ENCODE data around the gene PNPLA5. TPM values are rescaled to one million over a fixed set of nuclear protein-coding genes. Genes with fewer than 3 reads are reported as not detected.

Gene PNPLA5
- total RNA-seq, 3 donors from 2014 or later (not counting 1 experiment from before 2014, with no cell fraction given): not detected

GRCh38 chr22:43845981-43846380, 45.8 kb downstream of the PNPLA5 start:
- Mint-ChIP-seq H3K4me1 (no peaks in the 10 kb centered on the region), H3K4me3 (no peak overlapping the region), H3K27ac (no peak overlapping the region), H3K27me3 (ENCODE audit: low read depth in 2 of 2) (peaks cover 0 to 5% of the 10 kb centered on the region in 2 donors), H3K36me3 (no peaks in the 10 kb centered on the region), H3K9me3 (no peaks in the 10 kb centered on the region)
- no peaks in the 10 kb centered on the region for H3K36me3 ChIP-seq (ENCODE audit: control insufficient read depth, insufficient read depth, low read length)
- TF ChIP-seq, protein P1, sequence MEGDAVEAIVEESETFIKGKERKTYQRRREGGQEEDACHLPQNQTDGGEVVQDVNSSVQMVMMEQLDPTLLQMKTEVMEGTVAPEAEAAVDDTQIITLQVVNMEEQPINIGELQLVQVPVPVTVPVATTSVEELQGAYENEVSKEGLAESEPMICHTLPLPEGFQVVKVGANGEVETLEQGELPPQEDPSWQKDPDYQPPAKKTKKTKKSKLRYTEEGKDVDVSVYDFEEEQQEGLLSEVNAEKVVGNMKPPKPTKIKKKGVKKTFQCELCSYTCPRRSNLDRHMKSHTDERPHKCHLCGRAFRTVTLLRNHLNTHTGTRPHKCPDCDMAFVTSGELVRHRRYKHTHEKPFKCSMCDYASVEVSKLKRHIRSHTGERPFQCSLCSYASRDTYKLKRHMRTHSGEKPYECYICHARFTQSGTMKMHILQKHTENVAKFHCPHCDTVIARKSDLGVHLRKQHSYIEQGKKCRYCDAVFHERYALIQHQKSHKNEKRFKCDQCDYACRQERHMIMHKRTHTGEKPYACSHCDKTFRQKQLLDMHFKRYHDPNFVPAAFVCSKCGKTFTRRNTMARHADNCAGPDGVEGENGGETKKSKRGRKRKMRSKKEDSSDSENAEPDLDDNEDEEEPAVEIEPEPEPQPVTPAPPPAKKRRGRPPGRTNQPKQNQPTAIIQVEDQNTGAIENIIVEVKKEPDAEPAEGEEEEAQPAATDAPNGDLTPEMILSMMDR (IDR thresholded peaks at IDR 0.05): no peak
- intact Hi-C loops (cut with micrococcal nuclease): no loop called here
- H3K4me3 ChIP-seq (ENCODE audit: low read length): no peak overlapping the region
- no peaks in the 10 kb centered on the region for H3K4me1 ChIP-seq (ENCODE audit: control insufficient read depth, insufficient read depth, low read length)
- no peaks in the 10 kb centered on the region for H3K27me3 ChIP-seq (ENCODE audit: control insufficient read depth, insufficient read depth, low read length)
- 90% methylated on average over 11 of the region's 11 CpGs for WGBS (ENCODE audit: insufficient coverage)
- no peak for ATAC-seq
- no peak overlapping the region for H3K27ac ChIP-seq (ENCODE audit: low read length)
- DNase-seq: no peak
- no peaks in the 10 kb centered on the region for H3K9me3 ChIP-seq (ENCODE audit: control insufficient read depth, insufficient read depth, low read length)

DNA sequence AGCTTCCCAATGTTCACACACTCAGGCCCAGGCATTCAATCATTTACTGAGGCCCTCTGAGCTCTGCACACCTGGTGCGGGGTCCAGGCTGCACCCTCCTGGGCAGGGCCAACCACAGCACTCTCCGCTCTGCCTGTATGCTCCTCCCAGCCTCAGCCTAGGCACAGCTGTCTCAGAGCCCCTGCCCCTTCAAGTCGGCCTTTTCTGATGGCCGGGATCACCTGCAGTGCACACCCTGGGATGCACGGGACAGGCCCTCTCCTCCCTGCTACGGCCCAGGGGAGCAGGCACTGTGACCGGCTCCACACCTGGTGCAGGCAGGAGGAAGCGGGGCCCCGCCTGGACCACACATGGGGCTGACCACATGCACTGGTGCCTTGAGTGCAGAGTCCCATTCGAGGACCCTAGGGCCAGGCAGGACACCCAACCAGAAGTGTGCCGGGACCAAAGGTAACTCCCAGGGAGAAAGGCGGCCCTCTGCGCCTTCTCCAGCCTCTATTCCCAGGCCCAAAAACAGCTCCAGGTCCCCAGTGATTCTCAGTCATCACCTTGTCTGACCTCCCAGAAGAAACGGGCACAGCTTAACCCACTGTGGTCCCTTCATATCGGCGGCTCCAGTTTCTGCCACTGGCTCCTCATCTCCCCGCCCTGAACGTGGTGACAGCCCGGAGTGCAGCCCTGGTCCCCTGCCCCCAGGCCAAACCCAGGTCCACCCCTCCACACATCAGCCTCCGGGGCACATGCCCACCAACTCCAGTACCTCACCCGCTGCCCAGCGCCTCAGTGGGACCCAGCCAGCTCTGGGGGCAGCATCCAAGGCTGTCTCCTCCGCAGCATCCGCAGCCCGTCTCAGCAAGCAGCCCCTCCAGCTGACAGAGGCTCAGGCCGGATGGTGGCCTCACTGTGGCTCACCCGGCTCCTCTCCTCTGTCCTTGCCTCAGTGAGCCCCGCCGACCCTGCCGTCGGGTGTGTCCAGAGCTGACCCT, 47.0 kb downstream of the PNPLA5 start:
- H3K27ac Mint-ChIP-seq: no peak overlapping the region
- Histone ChIP-seq H3K36me3 (ENCODE audit: control insufficient read depth, insufficient read depth, low read length) (no peaks in the 10 kb centered on the region), H3K9me3 (ENCODE audit: control insufficient read depth, insufficient read depth, low read length) (no peaks in the 10 kb centered on the region), H3K27me3 (ENCODE audit: control insufficient read depth, insufficient read depth, low read length) (no peaks in the 10 kb centered on the region), H3K4me3 (ENCODE audit: low read length) (no peak overlapping the region), H3K4me1 (ENCODE audit: control insufficient read depth, insufficient read depth, low read length) (no peaks in the 10 kb centered on the region), H3K27ac (ENCODE audit: low read length) (no peak overlapping the region)
- DNase-seq (no peak), ATAC-seq (no peak)
- TF ChIP-seq, protein P1 (IDR thresholded peaks at IDR 0.05): no peak
- no peaks in the 10 kb centered on the region for H3K36me3 Mint-ChIP-seq
- H3K4me1 Mint-ChIP-seq: no peaks in the 10 kb centered on the region
- no peaks in the 10 kb centered on the region for H3K9me3 Mint-ChIP-seq
- no peak overlapping the region for H3K4me3 Mint-ChIP-seq
- WGBS (ENCODE audit: insufficient coverage): 86% methylated on average over 31 of the region's 31 CpGs
- intact Hi-C loops (cut with micrococcal nuclease): no loop called here
- no peaks in the 10 kb centered on the region for H3K27me3 Mint-ChIP-seq (ENCODE audit: low read depth in 2 of 2)

DNA sequence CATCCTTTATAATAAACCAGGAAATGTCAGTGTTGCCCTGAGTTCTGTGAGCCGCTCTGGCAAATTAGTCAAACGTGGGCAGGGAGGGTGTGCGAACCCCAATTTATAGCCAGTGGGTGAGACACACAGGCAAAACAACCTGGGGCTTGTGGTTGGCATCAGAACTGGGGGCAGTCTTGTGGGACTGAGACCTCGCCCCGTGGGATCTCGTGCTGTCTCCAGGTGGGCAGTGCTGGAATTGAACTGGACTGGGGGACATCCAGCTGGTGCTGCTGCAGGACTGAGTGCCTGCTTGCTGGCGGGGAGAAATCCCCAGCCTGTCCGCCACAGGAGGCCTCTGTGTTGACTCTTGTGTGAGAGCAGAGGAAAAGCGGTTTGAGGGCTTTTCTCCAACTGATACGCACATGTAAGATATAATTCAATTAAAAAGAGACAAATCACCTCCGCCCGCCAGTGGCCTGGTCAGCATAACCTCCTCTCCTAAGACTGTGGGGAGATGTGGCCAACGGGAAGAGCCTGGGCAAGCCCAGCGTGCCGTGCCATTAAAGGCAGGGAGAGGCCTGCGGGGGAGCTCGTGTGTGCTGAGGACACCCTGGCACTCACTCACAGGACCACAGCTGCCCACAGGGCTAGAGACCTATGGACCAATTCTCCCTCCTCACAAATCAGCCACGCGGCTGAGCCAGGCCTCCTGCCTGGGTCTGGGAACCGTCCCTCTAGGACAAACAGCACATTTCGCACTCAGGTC, 47.9 kb downstream of the PNPLA5 start:
- no peak overlapping the region for H3K27ac ChIP-seq (ENCODE audit: low read length)
- intact Hi-C loops (cut with micrococcal nuclease): no loop called here
- Mint-ChIP-seq H3K9me3 (no peaks in the 10 kb centered on the region), H3K27ac (no peak overlapping the region), H3K27me3 (ENCODE audit: low read depth in 2 of 2) (no peaks in the 10 kb centered on the region), H3K4me3 (no peak overlapping the region), H3K36me3 (no peaks in the 10 kb centered on the region), H3K4me1 (no peaks in the 10 kb centered on the region)
- ATAC-seq: no peak
- 89% methylated on average over 21 of the region's 21 CpGs for WGBS (ENCODE audit: insufficient coverage)
- DNase-seq: no peak
- no peaks in the 10 kb centered on the region for H3K27me3 ChIP-seq (ENCODE audit: control insufficient read depth, insufficient read depth, low read length)
- no peaks in the 10 kb centered on the region for H3K36me3 ChIP-seq (ENCODE audit: control insufficient read depth, insufficient read depth, low read length)
- H3K9me3 ChIP-seq (ENCODE audit: control insufficient read depth, insufficient read depth, low read length): no peaks in the 10 kb centered on the region
- H3K4me3 ChIP-seq (ENCODE audit: low read length): no peak overlapping the region
- no peaks in the 10 kb centered on the region for H3K4me1 ChIP-seq (ENCODE audit: control insufficient read depth, insufficient read depth, low read length)
- TF ChIP-seq, protein P1 (IDR thresholded peaks at IDR 0.05): no peak
